GM12873 (cell line): ENCODE measurements around the gene RELA.

Experiments
- TF ChIP-seq, protein P1 (sequence below): IDR thresholded peaks from 2 replicates; pipeline ENCODE4 v1.5.1; 2012; ENCODE audit warnings: low read depth, mild to moderate bottlenecking, moderate library complexity, low read length, control low read depth; ENCODE audit not compliant: insufficient read depth; ENCODE audit errors: missing control alignments

Gene RELA

GRCh38 chr11:65685981-65686380, 23.3 kb upstream of the RELA start:
- TF ChIP-seq, protein P1, sequence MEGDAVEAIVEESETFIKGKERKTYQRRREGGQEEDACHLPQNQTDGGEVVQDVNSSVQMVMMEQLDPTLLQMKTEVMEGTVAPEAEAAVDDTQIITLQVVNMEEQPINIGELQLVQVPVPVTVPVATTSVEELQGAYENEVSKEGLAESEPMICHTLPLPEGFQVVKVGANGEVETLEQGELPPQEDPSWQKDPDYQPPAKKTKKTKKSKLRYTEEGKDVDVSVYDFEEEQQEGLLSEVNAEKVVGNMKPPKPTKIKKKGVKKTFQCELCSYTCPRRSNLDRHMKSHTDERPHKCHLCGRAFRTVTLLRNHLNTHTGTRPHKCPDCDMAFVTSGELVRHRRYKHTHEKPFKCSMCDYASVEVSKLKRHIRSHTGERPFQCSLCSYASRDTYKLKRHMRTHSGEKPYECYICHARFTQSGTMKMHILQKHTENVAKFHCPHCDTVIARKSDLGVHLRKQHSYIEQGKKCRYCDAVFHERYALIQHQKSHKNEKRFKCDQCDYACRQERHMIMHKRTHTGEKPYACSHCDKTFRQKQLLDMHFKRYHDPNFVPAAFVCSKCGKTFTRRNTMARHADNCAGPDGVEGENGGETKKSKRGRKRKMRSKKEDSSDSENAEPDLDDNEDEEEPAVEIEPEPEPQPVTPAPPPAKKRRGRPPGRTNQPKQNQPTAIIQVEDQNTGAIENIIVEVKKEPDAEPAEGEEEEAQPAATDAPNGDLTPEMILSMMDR, result no peak

- TF ChIP-seq, protein P1, result no peak
Measured at GRCh38 chr11:65680192-65680743, 17.6 kb upstream of the RELA start.

DNA sequence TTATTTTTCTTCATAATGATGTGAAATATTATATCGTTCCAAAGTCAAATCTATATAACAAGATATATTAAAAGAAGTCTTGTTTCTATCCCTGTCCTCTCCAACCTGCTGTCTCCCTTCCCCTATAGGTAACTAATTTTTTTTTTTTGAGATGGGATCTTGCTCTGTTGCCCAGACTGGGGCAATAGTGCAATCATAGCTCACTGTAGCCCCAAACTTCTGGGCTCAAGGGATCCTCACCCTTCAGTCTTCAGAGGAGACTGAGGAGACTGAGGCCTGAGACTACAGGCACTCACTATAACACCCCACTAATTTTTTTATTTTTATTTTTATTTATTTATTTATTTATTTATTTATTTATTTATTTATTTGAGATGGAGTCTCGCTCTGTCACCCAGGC, 10.3 kb upstream of the RELA start:
- TF ChIP-seq, protein P1, result no peak

GRCh38 chr11:65672180-65672860, 9.6 kb upstream of the RELA start:
- TF ChIP-seq, protein P1, result no peak

DNA sequence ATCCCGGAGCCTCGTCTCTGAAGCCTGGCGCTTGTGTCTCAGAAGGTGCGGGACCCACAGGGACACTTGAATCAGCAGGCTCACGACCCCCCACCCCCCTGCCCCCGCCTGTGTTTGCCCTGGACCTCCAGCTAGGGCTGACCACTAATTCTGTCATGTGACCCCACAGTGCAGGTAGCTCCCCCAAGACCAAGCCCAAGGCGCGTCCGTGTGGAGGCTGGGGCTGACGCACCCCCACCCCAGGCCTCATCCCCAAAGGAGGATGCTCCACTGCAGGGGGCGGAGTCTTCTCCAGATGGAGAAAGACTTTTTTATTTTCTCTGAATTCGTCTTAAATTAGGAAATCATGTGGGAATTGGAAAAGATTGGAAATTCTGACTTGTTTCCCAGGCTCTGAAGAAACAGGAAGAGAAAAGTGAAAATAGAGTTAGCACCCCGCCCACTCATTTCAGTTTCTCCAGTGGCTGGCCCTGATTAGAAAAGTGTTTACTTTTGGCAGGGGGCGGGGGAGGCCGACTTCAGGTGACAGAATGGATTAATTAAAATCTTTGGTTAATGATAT, 1.0 kb upstream of the RELA start:
- TF ChIP-seq, protein P1, result no peak

DNA sequence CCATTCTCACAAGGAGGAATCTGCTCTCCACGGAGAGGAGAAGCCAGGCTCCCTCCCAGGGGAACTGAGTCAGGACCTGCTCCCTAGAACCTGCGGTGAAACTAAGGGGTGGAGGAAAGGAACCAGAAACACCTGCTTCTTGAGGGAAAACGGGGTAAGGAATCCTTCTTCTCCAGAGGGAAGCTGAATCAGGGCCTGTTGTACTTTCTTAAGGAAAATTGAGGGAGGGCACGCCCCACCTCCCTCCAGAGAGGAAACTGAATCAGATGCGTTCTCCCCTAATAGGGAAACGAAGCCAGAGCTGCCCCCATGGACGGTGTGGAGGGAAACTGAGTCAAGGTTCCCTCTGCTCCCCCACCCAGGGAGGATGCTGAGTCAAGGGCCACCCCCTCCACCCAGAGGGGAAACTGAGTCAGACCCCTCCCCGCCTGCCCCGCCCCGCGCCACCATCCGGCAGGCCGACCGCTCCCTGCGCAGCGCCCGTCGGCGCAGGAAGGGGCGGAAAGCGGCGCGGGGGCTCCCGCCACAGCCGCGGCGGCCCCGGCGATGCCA, 393 bp downstream of the RELA start:
- TF ChIP-seq, protein P1, result no peak

- TF ChIP-seq, protein P1, result no peak
Measured at GRCh38 chr11:65661599-65662246, 993 bp downstream of the RELA start.
